GM19372 (cell line): ENCODE data around the gene TRIM67.

Experiments
- ATAC-seq: cut with Tn5 transposase; IDR thresholded peaks from one replicate; pipeline ENCODE4 v1.9.1; 2021; ENCODE audit warnings: mild to moderate bottlenecking, low read depth, moderate library complexity; ENCODE audit not compliant: unreplicated experiment

TRIM67 gene

GRCh38 chr1:231226156-231226555 lies 64.3 kb downstream of the TRIM67 start:
- no peak for ATAC-seq

DNA sequence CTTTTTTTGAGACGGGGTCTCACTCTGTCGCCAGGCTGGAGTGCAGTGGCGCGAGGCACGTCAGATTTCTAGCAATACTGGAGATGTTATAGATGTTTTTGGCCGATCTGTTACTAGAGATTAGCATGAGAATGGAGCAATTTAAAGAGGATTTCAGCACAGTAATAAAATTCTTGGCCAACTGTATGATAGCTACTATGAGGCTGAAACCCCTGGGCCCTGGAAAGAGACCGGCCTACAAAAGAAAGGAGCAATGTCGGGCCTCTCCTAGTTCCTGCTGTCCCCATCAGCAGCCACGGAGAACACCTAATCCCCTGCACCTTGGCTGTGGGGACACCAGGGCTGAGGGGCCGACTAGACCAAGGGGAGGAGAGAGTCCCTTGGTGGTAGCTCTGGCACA lies 69.7 kb downstream of the TRIM67 start:
- ATAC-seq = no peak

DNA sequence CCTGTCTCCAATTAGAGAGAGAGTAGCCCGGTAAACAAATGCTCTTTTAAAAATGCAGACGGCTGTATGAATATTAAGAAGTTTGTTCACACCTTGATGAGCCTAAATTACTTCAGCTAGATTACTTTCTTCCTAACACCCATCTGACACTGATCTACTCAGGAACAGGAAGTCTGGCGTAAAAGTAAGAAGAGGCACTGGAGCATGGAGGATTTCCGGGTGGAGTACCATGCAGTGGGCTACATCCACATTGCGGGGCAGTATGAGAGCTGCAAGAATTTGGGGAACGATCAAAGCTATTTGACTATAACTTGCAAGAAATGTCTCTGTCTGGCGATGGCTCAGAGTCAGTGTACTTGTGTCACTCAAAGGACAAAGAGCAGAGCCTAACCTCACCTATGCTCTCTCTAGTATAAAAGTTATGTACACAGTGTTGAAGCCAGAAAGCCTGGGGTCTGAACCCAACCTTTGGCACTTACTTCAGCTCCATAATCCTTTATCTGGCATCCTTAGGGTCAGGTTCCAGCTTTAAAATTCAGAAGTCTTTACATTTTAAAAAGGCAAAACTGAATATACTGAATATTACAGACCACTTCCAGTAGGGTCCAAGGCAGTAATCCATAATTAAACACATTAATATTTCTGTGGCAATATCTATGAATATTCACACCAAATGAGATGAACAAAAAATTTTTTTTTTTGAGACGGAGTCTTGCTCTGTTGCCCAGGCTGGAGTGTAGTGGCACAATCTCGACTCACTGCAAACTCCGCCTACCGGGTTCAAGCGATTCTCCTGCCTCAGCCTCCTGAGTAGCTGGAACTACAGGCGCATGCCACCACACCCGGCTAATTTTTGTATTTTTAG lies 71.2 kb downstream of the TRIM67 start:
- no peak for ATAC-seq

- no peak for ATAC-seq
Observed at GRCh38 chr1:231233735-231234417, 72.0 kb downstream of the TRIM67 start.

GRCh38 chr1:231234506-231234905 lies 72.6 kb downstream of the TRIM67 start:
- ATAC-seq = no peak

DNA sequence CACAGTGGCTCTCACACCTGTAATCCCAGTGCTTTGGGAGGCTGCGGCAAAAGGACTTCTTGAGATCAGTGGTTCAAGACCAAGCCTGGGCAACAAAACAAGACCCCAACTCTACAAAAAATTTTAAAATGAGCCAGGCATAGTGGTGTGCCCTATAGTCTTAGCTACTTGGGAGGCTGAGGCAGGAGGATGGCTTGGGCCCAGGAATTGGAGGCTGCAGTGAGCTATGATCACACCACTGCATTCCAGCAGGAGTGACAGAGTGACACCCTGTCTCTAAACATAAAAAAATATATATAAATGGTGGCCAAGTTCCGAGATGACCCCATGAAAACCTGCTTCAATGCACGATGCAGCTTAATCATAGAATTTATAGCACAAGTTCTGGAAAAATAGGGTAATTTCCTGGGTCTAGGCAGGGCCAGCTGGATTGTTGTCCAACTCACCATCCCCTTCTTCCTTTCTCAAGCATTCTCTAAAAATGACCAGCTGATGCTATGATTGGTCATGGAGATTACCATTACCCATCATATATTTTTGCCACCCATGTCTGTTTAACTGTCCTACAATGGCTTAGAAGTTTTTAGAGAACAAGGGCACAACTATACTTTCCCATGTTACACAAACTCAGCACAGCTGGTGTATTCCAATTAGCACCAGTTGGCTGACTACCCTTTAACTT lies 73.8 kb downstream of the TRIM67 start:
- ATAC-seq = no peak

DNA sequence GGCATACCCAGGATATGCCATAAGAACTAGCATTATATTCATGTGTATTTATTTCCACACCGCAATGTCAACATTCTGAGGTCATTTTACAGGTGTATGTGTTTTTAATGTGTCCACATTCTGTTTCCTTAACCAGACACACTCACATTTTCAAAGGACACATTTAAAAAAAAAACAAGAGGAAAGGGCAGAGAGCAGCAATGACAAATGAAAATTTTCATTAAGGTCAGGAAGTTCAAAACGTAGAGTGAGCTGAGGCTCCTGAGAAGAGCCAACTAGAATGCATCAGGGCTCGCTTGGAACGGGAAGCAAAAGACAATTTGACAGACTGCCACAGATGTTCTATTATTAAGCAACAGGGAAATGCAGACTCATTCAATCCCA lies 74.3 kb downstream of the TRIM67 start:
- ATAC-seq = no peak

DNA sequence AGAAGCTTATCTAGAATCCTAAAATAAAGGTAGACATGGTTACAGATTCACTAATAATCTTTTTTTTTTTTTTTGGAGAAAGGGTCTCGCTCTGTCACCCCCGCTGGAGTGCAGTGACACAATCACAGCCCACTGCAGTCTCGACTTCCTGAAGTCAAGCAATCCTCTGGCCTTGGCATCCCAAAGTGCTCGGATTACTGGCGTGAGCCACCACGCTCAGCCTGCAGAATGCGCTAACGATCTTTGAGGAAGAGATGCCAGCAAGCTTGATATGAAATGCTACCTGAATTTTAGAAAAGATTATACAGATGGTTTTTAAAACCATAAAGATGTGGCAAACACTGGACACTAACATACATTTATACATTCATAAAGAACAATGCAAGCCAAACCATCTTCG lies 75.1 kb downstream of the TRIM67 start:
- ATAC-seq = no peak

GRCh38 chr1:231238298-231238697 lies 76.4 kb downstream of the TRIM67 start:
- no peak for ATAC-seq

GRCh38 chr1:231240531-231240882 lies 78.6 kb downstream of the TRIM67 start:
- peak; percentile 2 for ATAC-seq

GRCh38 chr1:231240883-231241735 lies 79.3 kb downstream of the TRIM67 start, which contains the start of gene GNPAT:
GNPAT (plus strand) TSS chr1:231241212; CDS start chr1:231241379, 167 bp downstream.
- peak; percentile 96 for ATAC-seq

DNA sequence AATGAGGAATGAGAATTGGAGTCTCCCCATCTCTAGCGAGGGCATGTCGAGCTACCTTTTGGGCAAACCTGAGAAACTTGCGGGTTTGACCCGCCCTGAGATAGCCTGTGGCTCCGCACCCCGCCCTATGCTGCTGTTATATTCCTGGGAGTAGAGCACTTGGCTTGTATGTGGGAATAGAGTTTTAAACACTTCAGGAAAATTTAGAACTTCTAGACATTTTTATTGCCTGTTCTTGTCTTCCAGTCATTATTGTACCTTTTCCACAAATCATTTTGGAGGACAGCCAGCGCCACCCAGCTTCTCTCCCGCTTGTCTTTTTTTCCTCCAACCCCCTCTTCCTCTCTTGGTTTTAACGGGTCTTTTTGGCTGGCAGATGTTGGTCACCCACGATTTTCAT lies 79.9 kb downstream of the TRIM67 start:
- no peak for ATAC-seq

DNA sequence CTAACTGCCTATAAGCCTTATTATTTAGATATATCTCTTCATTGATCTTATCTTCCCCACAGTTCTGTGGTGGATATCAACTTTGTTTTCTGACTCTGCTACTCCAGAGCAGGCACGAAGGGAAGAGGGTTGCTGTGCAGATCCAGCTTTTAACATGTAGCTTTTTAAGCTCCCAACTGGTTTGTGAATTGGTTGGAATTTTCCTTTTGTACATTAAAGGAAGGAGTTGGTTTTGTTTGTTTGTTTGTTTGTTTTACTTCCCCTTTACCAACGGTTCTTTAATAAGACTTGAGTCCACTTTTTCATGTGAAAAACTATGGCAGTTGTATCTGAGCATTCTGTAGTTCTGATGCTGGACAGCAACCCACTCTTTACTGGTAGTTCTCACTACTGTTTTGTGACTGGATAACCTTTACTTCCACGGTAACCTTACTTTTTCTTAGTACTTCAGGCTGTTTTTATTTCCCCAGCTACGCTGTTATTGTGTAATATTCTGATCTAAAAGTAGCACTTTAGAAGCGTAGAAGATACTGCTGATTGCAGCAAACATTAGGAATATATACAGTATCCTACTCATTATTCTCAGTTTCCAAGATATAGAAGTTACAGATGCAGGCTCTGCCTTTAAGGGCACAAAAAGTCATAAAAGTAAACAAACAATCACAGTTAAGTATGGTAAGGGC lies 80.8 kb downstream of the TRIM67 start:
- no peak for ATAC-seq

DNA sequence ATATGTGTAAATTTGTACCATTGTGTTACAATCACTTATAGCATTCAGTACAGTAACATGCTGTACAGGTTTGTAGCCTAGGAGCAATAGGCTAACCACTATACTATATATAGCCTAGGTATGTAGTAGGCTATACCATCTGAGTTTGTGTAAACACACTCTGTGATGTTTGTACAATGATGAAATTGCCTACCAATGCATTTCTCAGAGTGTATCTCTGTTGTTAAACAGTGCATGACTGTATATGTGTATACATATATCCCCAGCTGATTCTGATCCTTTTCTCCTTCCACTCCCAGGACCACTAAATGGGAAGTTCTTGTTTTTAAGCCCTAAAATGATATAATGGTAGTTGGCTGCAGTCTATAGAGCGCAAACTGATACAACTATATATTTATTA lies 86.9 kb downstream of the TRIM67 start:
- no peak for ATAC-seq

DNA sequence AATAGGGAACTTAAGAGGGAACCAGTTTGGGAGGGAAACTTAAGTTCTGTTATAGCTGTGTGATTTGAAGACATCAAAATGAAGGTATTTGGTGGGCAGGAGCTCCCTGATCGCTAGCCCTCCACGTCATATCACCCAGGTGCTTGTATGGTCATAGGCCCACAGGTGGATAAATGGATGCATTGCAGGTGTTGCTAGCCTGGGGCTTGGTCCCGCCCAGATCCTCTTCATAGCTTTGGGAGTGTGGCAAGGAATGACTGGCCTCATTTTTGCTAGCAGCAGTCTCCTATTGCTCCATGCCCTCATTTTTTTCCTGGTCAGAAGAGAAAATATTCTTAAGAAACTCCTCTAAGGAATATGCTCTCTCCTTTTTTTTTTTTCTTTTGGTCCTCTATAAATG lies 90.5 kb downstream of the TRIM67 start:
- ATAC-seq = no peak

- ATAC-seq = no peak
Observed at GRCh38 chr1:231260351-231260750, 98.5 kb downstream of the TRIM67 start.

GRCh38 chr1:231264642-231265041 lies 102.8 kb downstream of the TRIM67 start:
- no peak for ATAC-seq

GRCh38 chr1:231265379-231265778 lies 103.5 kb downstream of the TRIM67 start:
- no peak for ATAC-seq

DNA sequence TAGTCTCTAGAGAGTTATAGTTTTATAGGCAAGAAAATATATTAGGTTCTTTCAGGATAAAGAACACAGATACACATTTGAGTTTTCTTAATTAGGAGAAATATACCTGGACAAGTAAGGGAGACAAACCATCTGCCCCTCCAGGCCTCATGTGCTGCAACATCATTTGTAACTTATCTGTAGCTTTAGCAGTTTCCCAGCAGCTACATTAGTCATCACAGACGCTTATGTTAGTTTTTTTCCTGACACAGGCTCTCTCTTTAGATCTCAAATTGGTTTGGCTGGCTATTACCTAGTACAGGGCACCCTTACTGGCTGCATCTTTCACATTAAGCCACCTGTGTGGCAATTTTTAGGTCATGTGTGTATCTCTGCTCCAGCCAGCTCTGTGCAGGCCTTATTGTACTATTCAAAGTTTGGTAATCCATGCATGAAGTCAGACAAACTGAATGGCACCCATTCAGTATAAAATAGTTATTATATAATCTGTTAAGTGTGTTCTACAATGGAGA lies 105.0 kb downstream of the TRIM67 start:
- no peak for ATAC-seq
